Thyroid gland (tissue), 4 donors: Measurements from ENCODE around the gene FAM20C. TPM values are rescaled to one million over a fixed set of nuclear protein-coding genes. Genes with fewer than 3 reads are reported as not detected.

Experiments used
- DNase-seq, 2 donors: peaks; one replicate each; pipeline ENCODE4 v3.0.0-alpha.2; 2019
- H3K27ac ChIP-seq, 3 donors: fragments of 200-600 bp; sonication (generic); 1 replicate in 2 of 3; 2 replicates in 1 of 3; pipeline ENCODE4 v1.5.1; 2016 to 2019; ENCODE audit warnings: mild to moderate bottlenecking in 1 of 3, moderate library complexity in 1 of 3
- H3K27me3 ChIP-seq: fragments of 200-600 bp; sonication (generic); one replicate; pipeline ENCODE4 v1.5.1; 2019
- H3K36me3 ChIP-seq, 2 donors: fragments of 200-600 bp; sonication (generic); one replicate each; pipeline ENCODE4 v1.5.1; 2016 to 2019
- H3K4me1 ChIP-seq, 2 donors: fragments of 200-600 bp; sonication (generic); one replicate each; pipeline ENCODE4 v1.5.1; 2017 to 2019
- H3K4me3 ChIP-seq, 3 donors: fragments of 200-600 bp; sonication (generic); replicated peaks in 1 of 3; 1 replicate in 2 of 3; 2 replicates in 1 of 3; pipeline ENCODE4 v1.5.1; 2016; ENCODE audit warnings: mild to moderate bottlenecking in 1 of 3
- H3K9me3 ChIP-seq: fragments of 200-600 bp; sonication (generic); one replicate; pipeline ENCODE4 v1.5.1; 2017
- POLR2A ChIP-seq, 2 donors: fragments of 450-650 bp; IDR thresholded peaks; one replicate each; pipeline ENCODE4 v1.6.1; 2017; ENCODE audit warnings: antibody characterized with exemption in 2 of 2, mild to moderate bottlenecking in 2 of 2, moderate library complexity in 1 of 2
- WGBS, 2 donors: methylation state at CpG; one replicate each; pipeline ENCODE4 v1.1.5; 2017; 5-methylcytosine and 5-hydroxymethylcytosine counted together
- intact Hi-C: fragments of 100-400 bp; cut with DNase I; formaldehyde crosslinking; loops from one replicate; pipeline ENCODE4 v1.15.1; 2023
- total RNA-seq, 4 donors: library from RNA; depleted of rRNA; stranded (reverse); fragments of >200 nt; gene quantifications; one replicate each; pipeline ENCODE4 v1.2.3, GENCODE V29; 2016
- TF ChIP-seq, protein P1 (sequence below), 6 experiments: fragments of 200-600 bp in 3 of 6; fragments of 450-650 bp in 3 of 6; sonication (generic) in 3 of 6; IDR thresholded peaks; one replicate each; pipeline ENCODE4 v1.5.1; 2016 to 2019; ENCODE audit warnings: antibody characterized with exemption in 6 of 6, mild to moderate bottlenecking in 2 of 6, inconsistent platforms in 1 of 6, moderate library complexity in 1 of 6

Gene FAM20C
- total RNA-seq, 4 donors from 2014 or later: 14.0 to 41.8 (median 23.3) TPM

DNA sequence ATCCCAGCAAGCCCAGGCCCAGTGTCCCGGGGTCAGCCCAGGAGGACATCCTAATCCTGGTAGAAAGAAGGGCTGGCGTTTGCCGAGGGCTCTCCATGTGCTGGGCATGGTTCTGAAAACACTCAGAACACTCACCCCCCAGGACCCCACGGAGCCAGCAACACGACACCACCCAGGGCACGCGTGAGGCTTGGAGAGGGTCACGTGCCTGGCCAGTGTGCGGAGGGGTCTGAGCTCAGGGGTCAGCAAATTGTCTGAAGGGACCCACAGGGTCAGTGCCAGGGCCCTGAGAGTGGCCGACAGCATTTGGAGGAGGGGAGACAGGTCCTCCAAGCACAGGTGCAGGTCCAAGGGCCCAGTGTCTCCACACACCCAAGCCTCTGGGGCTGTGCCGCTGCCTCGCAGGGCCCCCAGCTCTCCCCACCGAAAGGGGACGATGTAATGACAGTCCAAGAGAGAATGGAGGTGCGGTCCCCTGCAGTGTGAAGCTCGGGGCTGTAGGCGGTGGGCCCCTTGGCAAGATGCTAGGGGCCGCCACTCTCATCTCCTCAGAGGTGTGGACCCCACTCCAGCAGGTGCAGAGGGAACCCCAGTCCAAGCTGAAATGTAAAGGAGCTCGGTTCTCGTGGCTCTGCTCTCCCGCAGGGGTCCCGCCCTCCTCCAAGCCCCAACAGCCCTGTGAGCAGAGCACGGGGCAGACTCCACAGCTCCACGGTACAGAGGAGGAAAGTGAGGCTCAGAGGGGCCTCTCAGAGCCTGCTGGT, 105.4 kb downstream of the FAM20C start:
- no peaks in the 10 kb centered on the region for H3K9me3 ChIP-seq
- intact Hi-C loops: no loop called here
- no peaks in the 10 kb centered on the region for H3K4me1 ChIP-seq
- H3K4me3 ChIP-seq: no peak overlapping the region
- H3K36me3 ChIP-seq: no peaks in the 10 kb centered on the region
- H3K27ac ChIP-seq: no peak overlapping the region
- no peak for DNase-seq
- WGBS, 2 donors: 78 to 90% methylated on average over 8 to 13 of the region's 24 CpGs
- H3K27me3 ChIP-seq: no peaks in the 10 kb centered on the region
- TF ChIP-seq, protein P1, sequence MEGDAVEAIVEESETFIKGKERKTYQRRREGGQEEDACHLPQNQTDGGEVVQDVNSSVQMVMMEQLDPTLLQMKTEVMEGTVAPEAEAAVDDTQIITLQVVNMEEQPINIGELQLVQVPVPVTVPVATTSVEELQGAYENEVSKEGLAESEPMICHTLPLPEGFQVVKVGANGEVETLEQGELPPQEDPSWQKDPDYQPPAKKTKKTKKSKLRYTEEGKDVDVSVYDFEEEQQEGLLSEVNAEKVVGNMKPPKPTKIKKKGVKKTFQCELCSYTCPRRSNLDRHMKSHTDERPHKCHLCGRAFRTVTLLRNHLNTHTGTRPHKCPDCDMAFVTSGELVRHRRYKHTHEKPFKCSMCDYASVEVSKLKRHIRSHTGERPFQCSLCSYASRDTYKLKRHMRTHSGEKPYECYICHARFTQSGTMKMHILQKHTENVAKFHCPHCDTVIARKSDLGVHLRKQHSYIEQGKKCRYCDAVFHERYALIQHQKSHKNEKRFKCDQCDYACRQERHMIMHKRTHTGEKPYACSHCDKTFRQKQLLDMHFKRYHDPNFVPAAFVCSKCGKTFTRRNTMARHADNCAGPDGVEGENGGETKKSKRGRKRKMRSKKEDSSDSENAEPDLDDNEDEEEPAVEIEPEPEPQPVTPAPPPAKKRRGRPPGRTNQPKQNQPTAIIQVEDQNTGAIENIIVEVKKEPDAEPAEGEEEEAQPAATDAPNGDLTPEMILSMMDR (IDR thresholded peaks at IDR 0.05): no peak

DNA sequence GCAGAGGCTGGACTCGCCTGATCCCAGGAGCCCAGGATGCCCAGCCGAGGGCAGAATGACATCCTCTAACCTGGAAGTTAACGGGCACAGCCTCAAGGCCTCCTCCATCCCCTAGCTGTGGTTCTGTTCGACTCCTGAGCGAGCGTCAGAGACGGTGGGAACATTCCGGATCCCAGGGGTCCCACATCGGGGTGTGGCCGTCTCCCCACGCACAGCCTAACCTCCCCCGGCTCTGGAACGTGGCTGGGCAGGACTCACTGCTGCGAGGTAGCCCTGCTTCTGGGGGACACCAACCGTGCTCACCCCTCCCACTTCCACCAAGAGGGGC, 106.0 kb downstream of the FAM20C start:
- DNase-seq: no peak
- H3K36me3 ChIP-seq: no peaks in the 10 kb centered on the region
- TF ChIP-seq POLR2A (IDR thresholded peaks at IDR 0.05): no peak
- TF ChIP-seq, protein P1 (IDR thresholded peaks at IDR 0.05): no peak
- no peak overlapping the region for H3K27ac ChIP-seq
- no peaks in the 10 kb centered on the region for H3K4me1 ChIP-seq
- H3K9me3 ChIP-seq: no peaks in the 10 kb centered on the region
- intact Hi-C loops: no loop called here
- H3K4me3 ChIP-seq: no peak overlapping the region
- WGBS, 2 donors: 70 to 80% methylated on average over 6 to 12 of the region's 15 CpGs
- no peaks in the 10 kb centered on the region for H3K27me3 ChIP-seq

DNA sequence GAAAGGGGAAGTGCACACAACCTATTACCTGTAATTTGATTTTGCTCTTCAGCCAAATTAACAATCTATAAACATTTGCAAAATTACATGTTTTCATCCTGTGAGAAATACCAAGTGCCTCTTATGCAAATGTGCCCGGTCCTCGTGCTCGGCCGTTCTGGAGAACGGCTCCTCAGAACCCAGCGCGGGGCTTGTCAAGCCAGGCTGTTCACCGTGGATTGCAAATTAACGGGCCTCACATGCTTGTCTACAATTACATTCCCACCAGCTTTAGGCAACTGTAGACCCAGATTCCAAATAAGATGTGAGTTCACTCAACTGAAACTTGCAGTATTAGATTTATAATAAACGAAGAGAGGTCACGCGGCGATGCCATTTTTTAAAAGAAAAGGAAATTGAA, 106.4 kb downstream of the FAM20C start:
- no peak for DNase-seq
- Histone ChIP-seq H3K27me3 (no peaks in the 10 kb centered on the region), H3K36me3 (no peaks in the 10 kb centered on the region), H3K4me3 (no peak overlapping the region), H3K9me3 (no peaks in the 10 kb centered on the region), H3K27ac (no peak overlapping the region), H3K4me1 (no peaks in the 10 kb centered on the region)
- intact Hi-C loops: no loop called here
- TF ChIP-seq, protein P1 (IDR thresholded peaks at IDR 0.05): no peak
- no peak for TF ChIP-seq POLR2A (IDR thresholded peaks at IDR 0.05)
- WGBS, 2 donors: 63 to 77% methylated on average over 13 of the region's 13 CpGs

DNA sequence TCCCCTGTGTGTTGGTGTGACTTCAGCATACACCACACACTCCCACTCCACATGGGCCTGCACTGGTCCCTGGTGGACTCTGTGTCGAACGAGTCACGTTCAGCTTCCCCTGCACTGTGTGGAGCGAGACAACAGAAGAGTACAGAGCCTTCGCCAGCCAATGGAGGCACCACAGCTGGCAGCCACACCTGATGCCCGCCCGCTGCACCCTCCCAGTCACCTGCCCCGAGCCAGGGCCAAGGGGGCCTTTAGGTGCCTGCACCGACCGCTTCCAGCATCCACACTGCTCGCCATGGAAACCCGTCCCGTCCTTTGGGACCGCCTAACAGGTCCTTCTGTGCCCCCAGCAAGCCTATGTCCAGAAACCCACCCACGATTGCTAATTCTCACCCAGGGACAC, 106.8 kb downstream of the FAM20C start:
- Histone ChIP-seq H3K36me3 (no peaks in the 10 kb centered on the region), H3K9me3 (no peaks in the 10 kb centered on the region), H3K27me3 (no peaks in the 10 kb centered on the region), H3K4me3 (no peak overlapping the region), H3K4me1 (no peaks in the 10 kb centered on the region), H3K27ac (no peak overlapping the region)
- no peak for DNase-seq
- WGBS, 2 donors: 93% methylated on average over 14 to 15 of the region's 15 CpGs
- TF ChIP-seq POLR2A (IDR thresholded peaks at IDR 0.05): no peak
- TF ChIP-seq, protein P1 (IDR thresholded peaks at IDR 0.05): no peak
- intact Hi-C loops: no loop called here

DNA sequence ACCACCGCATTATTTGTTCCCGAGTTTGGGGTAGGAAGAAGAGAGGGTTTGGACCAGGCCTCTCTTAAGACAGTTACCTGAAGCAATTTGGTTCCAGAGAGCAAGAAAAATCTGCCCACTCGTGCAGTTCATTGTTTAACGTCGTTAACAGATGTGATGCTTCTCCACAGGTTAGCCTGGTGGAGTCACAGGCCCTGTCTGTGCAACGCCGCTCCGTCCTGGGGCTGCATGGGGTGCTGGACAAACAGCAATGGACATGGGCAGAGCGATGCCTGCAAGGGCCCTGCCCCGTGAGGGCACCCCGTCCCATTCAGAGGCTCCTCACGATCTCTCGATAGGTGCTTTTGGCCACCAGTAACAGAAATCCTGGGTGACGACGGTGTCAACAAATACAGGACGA, 107.3 kb downstream of the FAM20C start:
- intact Hi-C loops: no loop called here
- WGBS, 2 donors: 81 to 91% methylated on average over 16 of the region's 16 CpGs

More for the DNA sequence above, 107.3 kb downstream of the FAM20C start:
- Histone ChIP-seq H3K4me1 (no peaks in the 10 kb centered on the region), H3K4me3 (no peak overlapping the region), H3K27me3 (no peaks in the 10 kb centered on the region), H3K36me3 (no peaks in the 10 kb centered on the region), H3K27ac (no peak overlapping the region), H3K9me3 (no peaks in the 10 kb centered on the region)
- TF ChIP-seq, protein P1 (IDR thresholded peaks at IDR 0.05): no peak
- TF ChIP-seq POLR2A (IDR thresholded peaks at IDR 0.05): no peak
- no peak for DNase-seq
